Activated T-cell treated with anti-CD3 and anti-CD28 coated beads, Interleukin-2, amount 50 U/mL, for 1 hour (primary cell): Measurements from ENCODE around the gene TIAM1.
A peak's percentile ranks its signal among the peaks of the same experiment; 100 is the strongest.

Experiments used
- DNase-seq: peaks from one replicate; pipeline ENCODE4 v3.0.0-alpha.2; 2020

The TIAM1 gene

DNA sequence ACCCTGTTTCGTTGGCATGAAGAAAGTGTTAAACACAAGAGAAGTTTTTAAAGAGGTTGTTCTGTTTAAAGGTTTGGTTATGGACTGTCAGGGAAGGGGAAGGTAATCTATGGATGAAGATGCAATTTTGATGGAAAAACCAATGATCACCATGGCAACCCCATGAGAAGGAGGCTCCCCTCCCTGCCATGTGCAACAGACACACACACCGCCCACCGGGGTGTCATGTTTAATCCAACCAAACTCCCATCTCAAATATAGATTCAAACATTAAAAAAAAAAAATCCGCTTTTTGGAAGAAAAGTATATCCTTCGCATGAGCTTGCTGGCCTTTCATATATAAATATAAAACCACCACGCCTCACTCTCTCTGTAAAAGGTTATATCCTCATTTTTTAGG lies 224.9 kb downstream of the TIAM1 start:
- DNase-seq: no peak

DNA sequence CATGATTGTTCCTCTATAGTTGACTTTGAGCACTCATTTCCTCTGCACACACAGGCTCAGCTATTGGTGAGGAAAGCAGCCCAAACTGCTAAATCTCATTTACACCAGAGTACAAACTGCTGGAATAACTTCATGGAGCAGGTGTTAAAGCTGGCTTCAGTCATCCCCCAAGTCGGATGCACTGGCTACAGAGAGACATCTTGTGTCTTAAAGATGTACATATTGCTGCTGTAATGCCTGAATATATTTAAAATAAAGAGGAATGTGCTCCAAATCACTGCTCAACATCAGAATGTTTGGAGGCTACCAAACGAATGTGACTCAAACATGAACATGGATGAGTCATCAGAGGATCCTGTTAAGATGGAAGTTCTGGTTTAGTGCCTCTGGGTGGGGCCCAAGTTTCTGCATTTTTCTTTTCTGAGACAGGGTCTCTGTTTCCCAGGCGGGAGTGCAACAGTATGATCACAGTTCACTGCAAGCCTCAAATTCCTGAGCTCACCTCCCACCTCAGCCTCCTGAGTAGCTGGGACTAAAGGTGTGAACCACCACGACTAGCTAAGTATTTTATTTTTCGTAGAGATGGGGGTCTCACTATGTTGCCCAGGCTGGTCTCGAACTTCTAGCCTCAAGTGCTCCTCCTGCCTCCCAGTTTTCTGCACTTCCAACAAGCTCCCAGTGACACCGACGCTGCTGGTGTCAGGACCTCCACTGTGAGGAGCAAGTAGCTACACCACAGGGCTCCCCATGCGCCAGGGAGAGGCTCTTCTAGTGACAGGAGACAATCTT lies 226.7 kb downstream of the TIAM1 start:
- no peak for DNase-seq

DNA sequence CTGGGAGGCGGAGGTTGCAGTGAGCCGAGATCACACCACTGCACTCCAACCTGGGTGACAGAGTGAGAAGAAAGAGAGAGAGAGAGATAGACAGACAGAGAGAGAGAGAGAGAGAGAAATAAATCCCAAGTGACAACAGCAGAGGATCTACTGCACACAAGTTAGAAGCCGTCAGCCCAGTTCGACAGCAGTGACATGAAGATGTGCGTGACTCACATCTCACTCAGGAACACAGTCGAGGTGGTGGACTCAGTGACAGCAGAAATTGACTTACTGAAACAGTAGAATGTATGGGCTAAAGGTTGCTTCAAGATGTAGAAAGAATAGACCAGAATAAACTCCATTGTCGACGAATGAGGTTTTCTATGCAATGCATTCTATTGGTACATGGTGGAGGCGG lies 228.8 kb downstream of the TIAM1 start:
- DNase-seq: no peak

GRCh38 chr21:31111093-31111492 lies 233.0 kb downstream of the TIAM1 start:
- DNase-seq: no peak

- DNase-seq: no peak
Measured at GRCh38 chr21:31110430-31110829, 233.6 kb downstream of the TIAM1 start.

GRCh38 chr21:31107871-31108270 lies 236.2 kb downstream of the TIAM1 start:
- no peak for DNase-seq

GRCh38 chr21:31107176-31107785 lies 236.8 kb downstream of the TIAM1 start:
- no peak for DNase-seq

- DNase-seq: no peak
Measured at GRCh38 chr21:31103571-31104265, 240.3 kb downstream of the TIAM1 start.

- no peak for DNase-seq
Measured at GRCh38 chr21:31103163-31103562, 240.9 kb downstream of the TIAM1 start.

DNA sequence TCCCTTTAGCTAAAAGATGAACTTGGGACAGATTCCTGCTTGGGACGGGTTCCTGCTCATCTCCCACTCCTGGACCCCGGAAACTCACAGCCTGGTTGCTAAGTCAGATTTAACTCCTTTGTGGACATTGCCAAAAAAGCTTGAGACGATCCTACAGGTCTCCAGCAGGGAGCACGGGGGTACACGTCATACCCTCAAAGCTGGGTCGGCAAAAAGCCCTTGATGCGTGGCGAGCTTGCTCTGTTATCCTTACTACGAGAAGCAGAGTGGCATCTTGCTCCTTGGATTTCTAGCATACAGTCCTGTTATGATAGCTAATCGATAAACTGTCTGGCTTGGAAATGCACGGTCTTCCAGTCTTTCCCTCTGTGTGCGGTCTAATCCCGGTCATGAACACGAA lies 244.9 kb downstream of the TIAM1 start:
- no peak for DNase-seq

DNA sequence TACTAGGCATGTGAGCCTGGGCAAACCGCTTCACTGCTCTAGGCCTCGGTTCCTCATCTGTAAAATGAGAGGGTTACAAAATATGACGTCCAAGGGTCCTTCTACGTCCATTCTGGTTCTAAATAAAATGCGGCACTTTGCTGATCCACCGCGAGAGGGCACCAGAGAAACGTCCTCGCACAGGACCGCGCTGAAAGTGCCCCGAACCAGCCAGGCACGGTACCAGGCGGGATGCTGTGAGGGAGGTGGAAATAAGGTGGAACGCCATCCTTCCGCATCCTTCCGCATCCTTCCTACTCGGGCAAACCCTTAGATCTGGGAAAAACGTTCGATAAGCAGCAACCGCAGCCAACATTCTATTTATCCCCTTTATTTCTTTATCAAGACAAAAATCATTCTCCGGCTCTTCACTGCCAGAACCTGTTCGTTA lies 245.5 kb downstream of the TIAM1 start:
- DNase-seq: peak; percentile 78

- DNase-seq: no peak
Measured at GRCh38 chr21:31092832-31093625, 251.0 kb downstream of the TIAM1 start.

- no peak for DNase-seq
Measured at GRCh38 chr21:31090376-31090775, 253.7 kb downstream of the TIAM1 start.

GRCh38 chr21:31088474-31088751 lies 255.6 kb downstream of the TIAM1 start:
- no peak for DNase-seq

- no peak for DNase-seq
Measured at GRCh38 chr21:31087639-31088473, 256.2 kb downstream of the TIAM1 start.

DNA sequence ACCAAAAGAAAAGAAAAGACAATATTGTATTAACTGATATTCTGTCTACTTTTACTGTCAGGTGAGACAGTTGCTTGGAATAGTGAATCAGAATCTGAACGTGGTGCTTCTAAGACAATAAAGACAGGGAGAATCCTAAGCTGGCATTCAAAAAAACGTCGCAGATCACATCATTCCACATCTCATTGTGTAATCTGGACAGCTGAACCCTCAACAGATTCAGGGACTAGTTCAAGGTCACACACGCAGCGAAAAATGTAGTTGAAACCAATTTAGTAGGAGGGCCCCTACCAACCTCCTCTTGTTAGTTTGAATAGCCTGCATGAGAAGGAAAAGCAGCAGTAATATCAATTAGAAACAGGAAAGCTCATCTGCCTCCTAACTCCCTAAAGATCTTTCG lies 259.4 kb downstream of the TIAM1 start:
- DNase-seq: no peak

DNA sequence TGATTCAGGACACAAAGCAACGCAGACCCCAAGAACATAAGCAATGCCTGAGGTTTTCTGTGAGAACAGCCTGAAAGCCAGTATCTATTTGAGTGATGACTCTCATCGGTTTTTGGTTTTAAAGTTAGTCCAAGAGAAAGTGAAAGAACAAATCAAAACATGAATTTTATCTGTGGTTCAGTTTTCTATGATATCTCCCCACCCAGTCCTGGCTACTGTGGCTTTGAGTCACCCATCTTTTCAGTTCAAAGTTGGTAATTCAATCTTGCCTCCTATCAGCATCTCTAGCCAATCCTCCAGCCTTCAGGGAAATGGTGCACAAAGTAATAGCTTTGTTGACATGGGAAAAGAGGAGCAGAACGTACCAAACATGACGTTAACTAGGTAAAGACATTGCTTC lies 265.3 kb downstream of the TIAM1 start:
- no peak for DNase-seq

DNA sequence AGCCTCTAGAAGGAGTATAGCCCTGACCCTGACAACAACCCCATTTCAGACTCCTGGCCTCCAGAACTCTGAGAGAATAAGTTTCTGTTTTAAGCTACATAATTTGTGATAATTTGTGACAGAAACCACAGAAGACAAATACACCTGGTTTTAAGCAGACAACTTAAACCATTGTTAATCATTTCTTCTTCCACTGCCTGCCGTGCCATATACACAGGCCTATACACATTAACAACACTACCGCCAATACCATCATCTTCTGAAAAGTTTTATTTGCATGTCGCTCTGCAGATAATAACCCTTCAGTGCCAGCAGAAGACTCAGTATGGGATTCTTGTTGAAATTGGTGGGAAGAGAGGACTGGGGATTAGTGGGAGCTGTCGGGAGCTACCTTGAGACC lies 265.8 kb downstream of the TIAM1 start:
- DNase-seq: no peak

- no peak for DNase-seq
Measured at GRCh38 chr21:31075848-31076247, 268.2 kb downstream of the TIAM1 start.

DNA sequence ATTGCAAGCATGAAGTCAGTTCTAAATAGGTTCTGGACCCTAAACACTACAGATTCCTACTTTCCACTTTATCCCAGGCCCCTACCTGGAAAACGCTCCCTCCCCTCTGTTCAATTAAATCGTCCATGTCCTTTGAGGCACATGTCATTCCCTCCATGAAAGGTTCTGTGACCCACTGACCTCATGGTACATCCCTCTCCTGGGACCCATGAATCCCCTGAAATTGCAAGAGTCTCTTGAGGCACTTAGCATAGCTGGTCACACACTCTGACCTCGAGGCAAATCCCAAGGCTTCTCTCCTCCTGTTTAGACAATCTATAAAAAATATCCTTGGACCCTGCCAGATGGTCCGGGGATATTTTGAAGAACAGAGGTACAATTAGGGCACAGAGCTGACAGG lies 271.5 kb downstream of the TIAM1 start:
- no peak for DNase-seq
